NCI-H128 (cell line): ENCODE data around the gene PRKCA.

Experiments used
- DNase-seq: peaks from one replicate; lab custom pipeline; 2025; ENCODE audit not compliant: unreplicated experiment; lab: John Stamatoyannopoulos, UW

The PRKCA gene

DNA sequence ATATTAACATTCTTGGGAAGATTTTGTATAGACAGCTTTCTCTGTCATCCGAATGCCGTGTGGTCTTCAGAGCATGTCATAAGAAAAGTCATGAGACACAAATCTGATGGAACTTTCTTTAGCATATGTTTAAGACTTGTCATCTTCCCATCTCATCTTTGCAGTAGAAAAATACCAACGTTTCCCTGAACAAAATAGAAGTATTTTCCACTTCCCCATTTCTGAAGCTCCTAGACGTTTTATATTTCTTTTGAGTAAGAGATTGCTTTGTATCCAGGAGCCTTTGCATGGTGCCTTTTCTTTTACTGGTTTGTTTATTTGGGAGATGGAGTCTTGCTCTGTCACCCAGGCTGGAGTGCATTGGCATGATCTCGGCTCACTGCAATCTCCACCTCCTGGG, 235.1 kb downstream of the PRKCA start:
- no peak for DNase-seq

DNA sequence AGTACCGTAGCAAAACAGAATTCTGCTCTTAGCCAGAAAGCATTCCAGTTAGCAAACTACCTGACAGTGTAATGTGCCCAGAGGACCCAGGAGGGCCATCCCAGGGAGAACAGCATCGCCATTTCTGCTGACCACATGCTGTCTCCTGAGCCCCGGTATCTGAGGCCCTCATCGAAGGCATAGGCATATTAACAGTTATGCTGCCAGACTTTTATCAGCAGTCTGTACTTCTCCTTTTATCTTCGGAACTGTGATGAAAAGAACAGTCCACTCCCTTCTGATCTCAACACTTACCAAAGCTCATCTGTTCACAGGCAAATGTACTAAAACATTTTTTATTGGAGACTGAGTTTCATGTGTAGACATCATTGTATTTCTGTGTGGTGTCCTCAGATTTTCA, 236.4 kb downstream of the PRKCA start:
- DNase-seq = no peak

GRCh38 chr17:66540131-66540781, 237.8 kb downstream of the PRKCA start:
- no peak for DNase-seq

DNA sequence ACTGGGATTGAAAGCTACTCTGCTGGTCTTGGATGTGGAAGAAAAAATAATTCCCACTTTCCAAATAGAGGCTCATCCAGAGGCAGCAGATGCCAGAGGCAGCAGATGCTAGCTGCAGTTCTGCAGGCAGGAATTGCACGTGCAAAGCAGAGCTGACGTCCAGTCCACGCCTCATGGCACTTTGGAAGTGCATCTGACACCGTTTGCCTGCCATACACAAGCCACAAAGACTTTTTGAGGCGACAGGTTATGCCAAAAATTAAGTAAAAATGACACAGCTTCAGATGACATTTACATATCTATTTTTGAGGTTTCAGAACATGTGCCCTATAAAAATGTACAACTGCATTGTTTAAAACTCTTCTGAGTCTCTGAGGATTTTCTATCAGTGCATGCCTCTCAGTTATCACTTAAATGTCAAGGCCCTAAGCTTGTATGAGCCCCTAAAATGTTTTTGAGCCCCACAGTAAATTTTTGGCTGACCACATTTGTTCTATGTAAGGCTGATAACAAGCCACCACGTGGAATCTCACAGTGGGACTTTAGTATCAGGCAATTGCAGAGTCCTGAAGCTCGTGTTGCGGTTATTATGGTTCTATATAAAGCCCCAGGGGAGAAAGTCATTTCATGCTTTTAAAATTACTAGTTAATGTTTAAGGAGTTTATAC, 239.2 kb downstream of the PRKCA start:
- DNase-seq = no peak

DNA sequence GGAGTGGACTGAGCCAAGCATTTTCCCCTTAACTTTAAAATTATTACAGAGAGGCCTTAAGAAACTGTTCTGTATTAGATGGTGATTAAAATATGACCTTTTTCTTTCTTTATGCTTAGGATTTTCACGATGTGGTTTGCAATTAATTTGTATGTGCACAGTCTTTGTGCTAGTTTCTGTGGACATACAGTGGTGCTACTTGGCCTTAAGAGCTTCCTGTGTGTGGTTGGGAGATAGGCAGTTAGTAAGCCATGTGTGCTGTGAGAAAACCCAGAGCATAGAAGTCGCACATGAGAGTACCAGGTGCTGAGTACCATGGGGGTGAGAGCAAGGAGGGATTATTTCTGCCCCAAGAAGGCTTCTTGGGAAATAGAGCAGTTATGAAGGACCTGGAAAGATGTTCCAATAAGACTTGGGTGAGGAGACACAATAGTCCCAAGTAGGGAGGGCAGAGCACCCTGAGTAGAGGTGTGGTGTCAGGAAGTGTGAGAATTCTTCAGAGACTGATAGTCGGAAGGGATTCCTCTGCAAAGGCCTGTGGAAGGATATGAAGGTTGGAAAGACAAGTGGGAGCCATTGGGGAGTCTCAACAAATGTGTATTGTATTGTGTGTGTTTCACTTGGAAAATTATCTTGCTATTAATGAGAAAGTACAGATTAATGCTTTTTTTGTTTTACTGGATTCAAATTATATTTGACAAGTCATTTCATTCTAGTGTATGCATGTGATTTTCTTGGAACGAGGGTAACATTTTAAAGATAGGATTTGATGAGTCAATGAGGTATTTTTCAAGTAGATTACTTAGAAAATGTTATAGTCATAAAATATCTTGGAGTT, 239.9 kb downstream of the PRKCA start:
- no peak for DNase-seq

DNA sequence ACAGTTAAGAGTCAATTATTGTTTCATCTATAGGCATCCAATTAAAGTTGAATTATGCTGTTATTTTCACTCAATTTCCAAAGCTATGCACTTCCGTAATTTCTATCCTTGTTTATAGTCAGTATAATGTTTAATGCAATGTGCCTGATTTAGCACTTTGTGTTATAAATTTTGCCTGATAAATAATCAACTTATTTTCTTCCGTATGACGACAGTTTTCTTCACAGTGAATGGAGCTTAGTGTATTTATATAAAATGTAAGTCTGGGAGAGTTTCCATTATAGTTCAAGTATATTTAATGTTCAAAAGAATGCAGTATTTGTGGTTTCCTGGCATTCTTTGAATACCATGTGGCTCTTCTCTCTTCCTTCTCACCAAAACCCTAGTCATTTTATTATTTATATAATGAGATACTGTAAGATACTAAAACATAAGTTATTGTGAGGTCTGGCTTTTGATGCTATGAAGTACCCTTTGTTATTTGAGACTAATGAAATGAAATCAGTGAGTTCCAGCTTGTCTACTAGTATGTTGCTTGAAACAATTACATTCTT, 240.6 kb downstream of the PRKCA start:
- DNase-seq = no peak

- no peak for DNase-seq
Observed at GRCh38 chr17:66543526-66543925, 241.1 kb downstream of the PRKCA start.

DNA sequence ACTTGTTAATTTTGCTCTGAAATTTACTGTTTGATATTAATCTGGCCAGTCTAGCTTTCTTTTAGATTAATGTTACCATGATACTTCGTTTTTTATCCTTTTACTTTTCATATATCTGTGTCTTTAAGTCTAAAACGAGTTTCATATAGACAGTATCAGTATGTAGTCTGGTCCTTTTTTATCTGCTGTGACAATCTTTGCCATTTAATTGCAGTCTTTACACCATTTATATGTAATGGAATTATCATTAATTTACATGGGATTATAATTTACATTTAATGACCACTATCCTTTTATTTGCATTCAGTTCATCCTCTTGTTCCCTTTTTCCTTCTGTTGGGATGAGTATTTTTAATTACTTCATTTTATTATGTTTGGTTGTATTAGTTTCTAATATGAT, 243.5 kb downstream of the PRKCA start:
- no peak for DNase-seq

DNA sequence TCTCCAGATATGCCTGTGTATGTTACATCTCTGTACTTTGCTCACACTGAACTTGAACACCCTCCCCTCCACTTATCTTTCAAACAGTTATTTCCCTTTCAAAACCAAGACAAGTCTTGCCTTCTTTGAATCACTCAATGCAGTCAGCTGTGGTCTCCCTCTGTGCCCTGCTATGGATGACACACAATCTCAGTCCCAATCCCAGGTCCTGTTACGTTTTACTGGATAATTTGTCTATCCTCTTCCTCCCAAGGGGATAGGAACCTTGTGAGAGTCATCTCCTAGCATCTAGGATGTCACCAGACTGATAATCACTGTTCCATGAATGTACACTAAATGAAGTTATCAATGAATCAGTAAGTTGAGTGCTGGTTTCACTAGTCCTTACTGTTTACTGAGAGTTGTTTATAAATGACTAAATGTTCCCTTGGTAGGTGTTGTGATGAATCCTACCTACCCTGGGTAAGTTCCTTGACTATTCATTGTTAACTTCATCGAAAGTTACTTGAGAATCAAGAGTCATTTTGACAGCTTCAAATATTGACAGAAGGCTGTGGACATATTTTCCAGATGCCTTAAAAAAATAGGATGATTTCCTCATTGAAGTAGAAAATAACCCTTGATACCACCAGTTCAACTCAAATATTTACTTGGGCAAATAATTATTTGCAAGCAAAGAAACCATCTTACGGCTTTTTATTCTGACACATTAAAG, 244.9 kb downstream of the PRKCA start:
- no peak for DNase-seq

DNA sequence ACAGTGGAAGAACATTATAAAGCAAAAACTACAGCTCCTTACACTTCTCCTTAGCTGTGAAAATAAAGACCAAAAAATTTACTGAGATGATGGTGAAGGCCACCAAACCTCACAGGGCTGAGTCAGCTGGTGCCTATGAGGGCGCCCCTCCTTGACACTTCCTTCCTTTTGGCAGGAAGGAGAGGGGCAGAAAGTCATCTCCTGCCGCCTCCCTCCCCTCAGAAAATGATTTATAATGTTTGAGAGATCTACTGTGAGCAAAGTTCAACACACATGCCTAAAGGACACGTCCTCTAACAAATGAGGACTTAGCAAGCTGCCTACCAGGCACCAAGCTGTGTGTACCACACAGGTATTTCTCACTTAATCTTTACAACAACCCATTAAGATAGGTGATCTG, 245.7 kb downstream of the PRKCA start:
- no peak for DNase-seq

- no peak for DNase-seq
Observed at GRCh38 chr17:66548659-66549310, 246.4 kb downstream of the PRKCA start.

DNA sequence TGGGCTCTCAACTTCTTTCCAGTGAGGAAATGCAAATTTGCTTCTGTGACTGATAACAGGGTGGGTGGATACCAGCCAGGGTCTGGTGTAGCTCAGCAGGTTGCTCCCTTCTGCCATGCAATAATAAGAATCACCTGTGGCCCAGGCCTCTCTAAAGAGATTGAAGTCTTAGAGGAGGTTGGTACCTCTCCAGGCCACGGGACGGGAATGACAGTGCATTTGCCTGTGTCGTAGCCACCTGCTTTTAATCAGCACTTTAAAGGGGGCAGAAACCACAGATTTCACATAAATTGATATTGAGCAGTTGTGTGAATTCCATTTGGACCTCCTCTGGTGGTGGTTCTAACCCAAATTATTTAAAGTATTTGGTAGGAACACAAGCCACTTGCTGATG, 246.9 kb downstream of the PRKCA start:
- DNase-seq = no peak

- no peak for DNase-seq
Observed at GRCh38 chr17:66549731-66550207, 247.4 kb downstream of the PRKCA start.

- no peak for DNase-seq
Observed at GRCh38 chr17:66551839-66552238, 249.4 kb downstream of the PRKCA start.

GRCh38 chr17:66552371-66552770, 250.0 kb downstream of the PRKCA start:
- DNase-seq = no peak

GRCh38 chr17:66555605-66556004, 253.2 kb downstream of the PRKCA start:
- no peak for DNase-seq

DNA sequence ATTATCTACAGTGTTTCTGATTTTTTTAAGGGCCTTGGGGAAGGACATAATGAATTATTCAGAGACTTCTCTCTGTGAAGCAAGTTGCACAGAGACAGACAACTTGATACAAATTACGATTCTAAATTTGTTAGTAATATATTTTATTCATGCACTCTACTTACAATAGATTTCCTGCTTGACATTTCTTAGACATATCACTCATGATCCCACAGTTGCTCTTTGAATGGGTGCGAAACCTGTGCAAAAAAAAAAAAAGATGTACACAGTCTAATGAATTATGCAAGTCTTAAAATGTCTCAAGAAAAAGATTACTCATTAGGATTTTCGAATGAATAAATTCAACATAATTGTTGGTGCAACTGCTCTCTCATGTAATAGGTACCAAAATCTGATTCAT, 254.8 kb downstream of the PRKCA start:
- DNase-seq = no peak

GRCh38 chr17:66557886-66558285, 255.5 kb downstream of the PRKCA start:
- DNase-seq = no peak

DNA sequence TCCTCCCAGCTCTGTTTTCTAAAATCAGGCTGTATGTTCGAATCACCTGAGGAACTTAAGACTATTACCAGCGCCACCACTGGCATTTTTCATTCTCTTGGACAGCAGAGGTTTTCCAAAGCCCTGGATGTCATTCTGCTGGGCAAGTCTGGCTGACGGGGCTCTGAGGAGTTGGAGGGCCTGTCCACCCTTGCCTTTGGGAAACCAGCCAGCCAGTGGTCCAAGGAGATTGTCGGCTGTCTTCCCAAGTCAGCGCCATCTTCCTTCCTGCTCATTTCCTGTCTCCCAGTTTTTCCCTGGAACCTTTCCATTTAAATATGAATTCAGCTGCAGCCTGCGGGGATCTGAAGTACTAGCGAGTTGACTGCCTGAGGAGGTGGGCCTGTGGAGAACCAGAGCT, 258.3 kb downstream of the PRKCA start:
- DNase-seq = no peak

- DNase-seq = no peak
Observed at GRCh38 chr17:66562119-66562518, 259.7 kb downstream of the PRKCA start.
